GM19025 (cell line): Measurements from ENCODE around the gene TRIM38.
"Not testable (repeated sequence)": the region's sequence is repeated elsewhere in the genome, so short reads cannot be mapped to it uniquely, and the experiment has no call there.

Source experiments
- ATAC-seq: cut with Tn5 transposase; IDR thresholded peaks from one replicate; pipeline ENCODE4 v1.9.1; 2021; ENCODE audit warnings: mild to moderate bottlenecking, low read depth, moderate library complexity; ENCODE audit not compliant: unreplicated experiment

Gene TRIM38

DNA sequence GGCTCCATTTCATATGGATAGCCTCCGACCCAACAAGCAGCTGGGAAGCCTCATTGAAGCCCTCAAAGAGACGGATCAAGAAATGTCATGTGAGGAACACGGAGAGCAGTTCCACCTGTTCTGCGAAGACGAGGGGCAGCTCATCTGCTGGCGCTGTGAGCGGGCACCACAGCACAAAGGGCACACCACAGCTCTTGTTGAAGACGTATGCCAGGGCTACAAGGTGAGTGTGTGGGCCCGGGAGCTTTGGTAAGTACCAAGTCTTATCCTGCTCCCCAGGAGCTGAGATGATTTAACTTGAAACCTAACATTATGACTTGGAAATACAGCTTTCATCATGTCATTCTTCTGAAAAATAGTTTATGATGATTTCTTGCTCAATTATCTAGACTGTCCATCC, 4.1 kb downstream of the TRIM38 start:
- no peak for ATAC-seq

DNA sequence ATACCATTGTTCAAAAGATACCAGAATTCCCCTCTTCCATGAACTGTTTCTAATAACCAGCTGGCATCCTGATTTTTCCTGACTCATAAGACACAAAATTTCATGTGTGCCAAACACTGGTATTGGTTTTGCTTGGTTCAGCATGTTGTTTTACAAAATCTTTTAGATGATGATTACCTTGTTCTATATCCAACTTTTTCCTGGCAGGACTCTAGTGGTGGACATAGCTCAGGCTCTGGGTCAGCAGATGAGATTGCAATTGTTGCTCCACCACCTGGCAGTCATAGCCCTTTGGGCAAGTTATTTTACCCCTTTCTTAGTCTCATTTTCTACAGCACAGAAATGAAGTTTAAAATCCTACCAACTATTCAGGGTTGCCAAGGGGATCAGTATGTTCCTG, 6.2 kb downstream of the TRIM38 start:
- ATAC-seq = no peak

DNA sequence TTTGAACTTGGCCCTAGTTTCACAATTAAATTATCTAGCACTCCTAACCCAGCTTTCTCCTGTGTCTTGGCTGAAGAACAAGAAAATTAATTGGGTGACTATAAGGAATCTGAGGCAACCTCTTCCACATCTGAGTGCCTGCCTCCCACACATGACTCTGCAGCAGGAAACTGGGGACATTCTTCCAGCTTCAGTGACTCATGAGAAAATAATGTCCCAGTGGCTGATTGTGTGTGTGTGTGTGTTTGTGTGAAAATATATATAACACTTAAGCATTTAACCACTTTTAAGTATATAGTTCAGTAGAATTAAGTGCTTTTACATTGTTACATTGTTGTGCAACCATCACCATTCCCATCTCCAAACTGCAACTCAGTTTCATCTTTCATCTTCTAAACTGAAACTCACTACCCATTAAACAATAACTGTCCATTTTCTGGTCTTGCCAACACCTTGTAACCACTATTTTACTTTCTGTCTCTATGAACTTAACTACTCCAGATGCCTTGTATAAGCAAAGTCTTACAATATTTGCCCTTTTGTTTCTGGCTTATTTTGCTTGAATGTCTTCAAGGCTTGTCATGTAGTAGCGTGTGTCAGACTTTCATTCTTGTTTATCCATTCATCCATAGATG, 8.7 kb downstream of the TRIM38 start:
- ATAC-seq = no peak

- ATAC-seq = no peak
Observed at GRCh38 chr6:25972128-25972527, 9.5 kb downstream of the TRIM38 start.

DNA sequence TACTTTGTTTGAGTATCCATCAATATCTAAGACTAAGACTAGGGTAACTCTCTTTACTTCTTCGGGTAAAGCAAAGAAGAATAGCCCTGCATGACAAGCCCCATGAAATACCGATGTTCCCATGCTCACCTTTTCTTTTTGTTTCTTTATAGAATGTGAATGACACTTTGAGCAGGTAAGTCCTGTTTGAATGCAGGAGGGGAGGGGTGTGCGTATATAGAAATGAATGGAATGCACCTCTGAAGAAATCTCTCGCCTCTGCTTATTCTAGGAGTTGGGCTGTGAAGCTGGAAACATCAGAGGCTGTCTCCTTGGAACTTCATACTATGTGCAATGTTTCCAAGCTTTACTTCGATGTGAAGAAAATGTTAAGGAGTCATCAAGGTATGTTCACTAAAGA, 10.3 kb downstream of the TRIM38 start:
- ATAC-seq = no peak

- ATAC-seq = no peak
Observed at GRCh38 chr6:25973923-25974555, 11.4 kb downstream of the TRIM38 start.

GRCh38 chr6:25975923-25976560, 13.4 kb downstream of the TRIM38 start:
- no peak for ATAC-seq

- ATAC-seq = no peak
Observed at GRCh38 chr6:25980935-25981334, 18.3 kb downstream of the TRIM38 start.

DNA sequence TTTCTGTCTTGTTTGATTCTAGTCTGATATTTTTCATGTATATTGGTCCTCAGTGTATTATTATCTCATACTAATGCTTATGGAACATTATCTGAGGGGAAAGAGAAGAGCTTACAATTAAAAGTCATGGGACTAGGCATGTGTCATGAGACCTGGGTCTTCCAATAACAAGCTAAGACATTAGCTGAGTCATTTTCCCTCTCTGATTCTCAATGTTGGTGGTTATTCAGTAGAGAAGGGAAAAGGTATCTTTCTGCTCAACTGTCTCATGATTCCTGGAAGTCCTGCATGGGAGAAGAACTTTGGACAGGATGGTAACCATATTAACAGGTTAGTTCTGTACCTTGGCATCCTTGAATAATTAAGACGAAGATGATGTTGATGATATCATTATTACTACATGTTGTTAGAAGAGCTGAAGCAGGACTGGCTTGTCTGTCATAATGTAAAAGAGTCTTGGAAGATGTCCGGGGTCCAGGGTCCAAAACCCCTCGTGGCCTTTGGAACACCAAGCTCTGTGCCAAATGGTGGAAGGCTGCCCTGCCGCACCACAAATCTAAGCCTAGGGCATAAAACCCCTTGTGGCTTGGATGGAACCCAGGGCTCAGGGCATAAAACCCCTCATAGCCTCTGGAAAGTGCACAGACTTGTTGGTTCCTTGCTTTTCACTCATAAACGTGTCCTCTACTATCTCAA, 19.1 kb downstream of the TRIM38 start:
- ATAC-seq = no peak

- no peak for ATAC-seq
Observed at GRCh38 chr6:25984265-25984664, 21.7 kb downstream of the TRIM38 start.

DNA sequence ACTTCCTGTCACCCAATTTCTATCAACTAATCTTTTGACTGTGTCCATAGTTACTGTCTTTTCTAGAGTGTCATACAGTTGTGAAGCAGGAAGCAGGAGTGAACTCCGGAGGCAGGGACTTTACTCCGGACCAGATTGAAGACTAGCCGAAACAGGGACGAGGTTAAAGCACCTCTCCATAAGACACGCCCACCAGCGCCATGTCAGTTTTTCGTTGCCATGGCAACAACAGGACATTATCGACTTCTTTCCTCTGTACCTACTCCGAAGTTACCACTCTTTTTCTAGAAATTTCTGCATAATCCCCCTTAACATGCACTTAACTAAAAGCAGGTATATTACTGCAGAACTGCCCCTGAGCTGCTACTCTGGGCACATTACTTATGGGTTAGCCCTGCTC, 25.2 kb downstream of the TRIM38 start:
- ATAC-seq = no peak

GRCh38 chr6:25990172-25990873, 27.7 kb downstream of the TRIM38 start:
- no peak for ATAC-seq

- peak; percentile 33 for ATAC-seq
Observed at GRCh38 chr6:25991785-25992412, 29.3 kb downstream of the TRIM38 start.

- peak; percentile 91 for ATAC-seq
Observed at GRCh38 chr6:25992413-25993340, 30.1 kb downstream of the TRIM38 start.

DNA sequence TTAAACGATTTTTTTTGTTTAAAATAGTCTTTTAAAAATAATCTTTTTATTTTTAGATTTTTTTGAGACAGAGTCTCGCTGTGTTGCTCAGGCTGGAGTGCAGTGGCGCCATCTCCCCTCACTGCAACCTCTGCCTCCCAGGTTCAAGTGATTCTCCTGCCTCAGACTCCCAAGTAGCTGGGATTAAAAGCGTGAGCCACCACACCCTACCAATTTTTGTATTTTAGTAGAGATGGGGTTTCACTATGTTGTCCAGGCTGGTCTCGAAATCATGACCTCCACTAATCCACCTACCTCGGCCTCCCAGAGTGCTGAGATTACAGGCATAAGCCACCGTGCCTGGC, 30.7 kb downstream of the TRIM38 start:
- ATAC-seq = not testable (repeated sequence)

DNA sequence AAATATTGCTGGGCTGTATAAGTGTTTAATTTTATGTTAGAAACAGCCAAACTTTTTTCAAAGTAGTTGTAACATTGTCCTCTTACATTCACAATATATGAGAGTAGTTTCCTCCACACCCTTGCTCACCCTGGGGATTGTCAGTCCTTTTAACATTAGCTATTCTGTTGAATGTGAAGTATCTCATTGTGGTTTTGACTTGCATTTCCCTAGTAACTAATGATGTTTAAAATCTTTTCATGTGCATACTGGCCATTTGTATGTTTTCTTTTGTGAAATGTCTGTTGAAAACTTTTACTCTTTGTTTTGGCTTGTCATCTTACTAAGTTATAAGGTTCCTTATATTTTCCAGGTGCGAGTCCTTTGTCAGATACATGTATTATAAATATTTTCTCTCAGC, 32.9 kb downstream of the TRIM38 start:
- ATAC-seq = no peak

DNA sequence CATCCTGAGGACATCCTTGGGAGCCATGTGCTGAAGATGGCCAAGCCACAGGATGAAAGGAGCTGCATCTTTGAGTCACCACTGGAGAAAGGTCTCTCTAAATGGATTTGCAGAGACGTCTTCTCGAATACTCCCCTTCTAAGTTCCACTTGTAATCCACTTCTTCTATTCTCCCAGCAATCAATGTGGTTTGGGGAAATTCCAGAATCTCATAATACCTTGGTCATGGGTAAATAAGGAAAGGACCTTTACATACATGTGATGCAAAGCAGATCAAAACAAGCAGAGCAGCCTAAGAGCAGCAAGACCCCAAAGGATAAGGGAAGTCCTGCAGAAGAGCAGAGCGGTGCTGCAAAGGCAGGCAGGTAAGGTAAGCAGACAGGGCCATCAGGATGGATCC, 35.3 kb downstream of the TRIM38 start:
- ATAC-seq = no peak

DNA sequence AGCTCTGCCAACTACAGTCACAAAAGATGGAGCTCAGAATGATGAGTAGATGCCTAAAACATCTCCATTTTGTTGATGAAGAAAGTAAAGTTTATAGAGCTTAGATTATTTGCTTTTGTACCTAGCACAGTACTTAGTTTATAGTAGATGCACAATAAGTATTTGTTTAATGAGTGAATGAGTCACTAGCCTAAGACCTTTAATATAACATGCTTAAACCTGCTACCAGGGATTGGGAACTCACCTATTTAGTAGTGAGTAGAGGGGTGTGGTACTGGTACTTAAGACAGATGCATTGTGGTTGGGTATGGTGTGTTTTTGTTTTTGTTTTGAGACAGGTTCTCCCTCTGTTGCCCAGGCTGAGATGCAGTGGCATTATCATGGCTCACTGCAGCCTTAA, 35.8 kb downstream of the TRIM38 start:
- no peak for ATAC-seq

- ATAC-seq = not testable (repeated sequence)
Observed at GRCh38 chr6:25999225-25999624, 36.6 kb downstream of the TRIM38 start.
